Gastroesophageal sphincter (tissue), 4 donors: Measurements from ENCODE around the gene PDE8A. TPM values are rescaled to one million over a fixed set of nuclear protein-coding genes. Genes with fewer than 3 reads are reported as not detected.
A peak's percentile ranks its signal among the peaks of the same experiment; 100 is the strongest.

Experiments used
- ATAC-seq: fragments of 150-250 bp; one replicate; pipeline ENCODE4 v1.9.1; 2016; ENCODE audit warnings: mild to moderate bottlenecking, moderate library complexity
- H3K27ac ChIP-seq, 4 donors: fragments of 200-600 bp; sonication (generic) in 3 of 4; 1 replicate in 3 of 4; 2 replicates in 1 of 4; pipeline ENCODE4 v1.5.1; 2016 to 2019
- H3K27me3 ChIP-seq: fragments of 200-600 bp; sonication (generic); one replicate; pipeline ENCODE4 v1.5.1; 2019
- H3K36me3 ChIP-seq, 2 donors: fragments of 200-600 bp; sonication (generic); one replicate each; pipeline ENCODE4 v1.5.1; 2019; ENCODE audit warnings: control low read depth in 1 of 2
- H3K4me1 ChIP-seq, 3 donors: fragments of 200-600 bp; sonication (generic); 1 replicate in 2 of 3; 2 replicates in 1 of 3; pipeline ENCODE4 v1.5.1; 2016 to 2019; ENCODE audit warnings: control low read depth in 2 of 3
- H3K4me3 ChIP-seq, 2 donors: fragments of 200-600 bp; sonication (generic); one replicate each; pipeline ENCODE4 v1.5.1; 2019; ENCODE audit warnings: mild to moderate bottlenecking in 1 of 2, moderate library complexity in 1 of 2
- H3K9me3 ChIP-seq, 3 donors: fragments of 200-600 bp; sonication (generic); one replicate each; pipeline ENCODE4 v1.5.1; 2017 to 2019; ENCODE audit warnings: control low read depth in 2 of 3
- CTCF ChIP-seq, 4 experiments: fragments of 200-600 bp in 2 of 4; fragments of 450-650 bp in 2 of 4; sonication (generic) in 1 of 4; IDR thresholded peaks; one replicate each; pipeline ENCODE4 v1.5.1; 2017 to 2019; ENCODE audit warnings: antibody characterized with exemption in 4 of 4, mild to moderate bottlenecking in 2 of 4, moderate library complexity in 2 of 4
- EP300 ChIP-seq: sonication (generic); formaldehyde crosslinking; IDR thresholded peaks from one replicate; pipeline ENCODE4 v1.6.1; 2017; ENCODE audit warnings: antibody characterized with exemption, mild to moderate bottlenecking
- POLR2A ChIP-seq, 2 donors: fragments of 450-650 bp; IDR thresholded peaks; one replicate each; pipeline ENCODE4 v1.6.1; 2017; ENCODE audit warnings: antibody characterized with exemption in 2 of 2, mild to moderate bottlenecking in 2 of 2, moderate library complexity in 1 of 2
- POLR2AphosphoS5 ChIP-seq: sonication (generic); formaldehyde crosslinking; IDR thresholded peaks from one replicate; pipeline ENCODE4 v1.6.1; 2017; ENCODE audit warnings: antibody characterized with exemption
- WGBS, 2 donors: methylation state at CpG; one replicate each; pipeline ENCODE4 v1.1.5; 2018; ENCODE audit warnings: low coverage in 1 of 2; 5-methylcytosine and 5-hydroxymethylcytosine counted together
- total RNA-seq, 4 donors: library from RNA; depleted of rRNA; stranded (reverse); fragments of >200 nt; gene quantifications; one replicate each; pipeline ENCODE4 v1.1.0, GENCODE V29; 2016

PDE8A gene
- total RNA-seq, 4 donors from 2014 or later = 34.6 to 73.2 (median 56.2) TPM

DNA sequence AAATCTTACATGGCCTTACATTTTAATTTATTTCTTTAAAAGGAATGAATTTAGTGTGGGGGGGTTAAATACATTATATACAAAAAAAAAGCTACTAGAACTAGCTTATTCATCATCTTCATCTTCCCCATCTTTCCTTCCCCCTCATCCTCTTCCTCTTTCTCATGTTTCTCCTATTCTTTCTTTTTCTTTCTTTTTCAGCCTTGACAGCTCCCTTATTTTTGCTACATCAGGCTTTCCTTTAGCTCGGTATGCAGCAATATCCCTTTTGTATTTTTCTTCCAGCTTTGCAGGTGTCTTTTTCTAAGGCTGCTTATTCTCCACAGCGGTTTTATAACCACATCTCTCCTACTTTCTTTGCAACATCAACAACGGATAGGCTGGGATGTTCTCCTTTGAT is 41.3 kb upstream of the PDE8A start:
- 50 to 74% methylated on average over 1 to 3 of the region's 3 CpGs for WGBS, 2 donors
- H3K9me3 ChIP-seq = no peaks in the 10 kb centered on the region
- H3K36me3 ChIP-seq = no peaks in the 10 kb centered on the region
- TF ChIP-seq CTCF (IDR thresholded peaks at IDR 0.05) (no peak), POLR2A (IDR thresholded peaks at IDR 0.05) (no peak), POLR2AphosphoS5 (no peak), EP300 (no peak)
- H3K4me3 ChIP-seq = no peak overlapping the region
- H3K27ac ChIP-seq = no peak overlapping the region
- H3K4me1 ChIP-seq = no peaks in the 10 kb centered on the region
- no peak for ATAC-seq
- no peaks in the 10 kb centered on the region for H3K27me3 ChIP-seq

GRCh38 chr15:84942456-84942855 is 39.2 kb upstream of the PDE8A start:
- ATAC-seq = no peak
- Histone ChIP-seq H3K36me3 (no peaks in the 10 kb centered on the region), H3K4me3 (no peak overlapping the region), H3K27ac (no peak overlapping the region), H3K4me1 (peaks cover 0 to 7% (median 0%) of the 10 kb centered on the region in 3 donors), H3K27me3 (no peaks in the 10 kb centered on the region), H3K9me3 (no peaks in the 10 kb centered on the region)
- no peak for TF ChIP-seq EP300
- TF ChIP-seq POLR2A (IDR thresholded peaks at IDR 0.05) = no peak
- no peak for TF ChIP-seq POLR2AphosphoS5
- TF ChIP-seq CTCF (IDR thresholded peaks at IDR 0.05) = no peak
- WGBS, 2 donors = no CpG with 5 or more reads among the region's 2 CpGs

- Histone ChIP-seq H3K27me3 (no peaks in the 10 kb centered on the region), H3K4me3 (no peak overlapping the region), H3K27ac (peak overlapping the region in 1 of 4 donors; percentile 22), H3K36me3 (no peaks in the 10 kb centered on the region), H3K9me3 (no peaks in the 10 kb centered on the region), H3K4me1 (peaks cover 0 to 13% (median 2%) of the 10 kb centered on the region in 3 donors)
- 95% methylated on average over 4 of the region's 10 CpGs; no CpG with 5 or more reads in 1 of the 2 donors for WGBS, 2 donors
- ATAC-seq = no peak
- TF ChIP-seq POLR2AphosphoS5 (no peak), EP300 (no peak), POLR2A (IDR thresholded peaks at IDR 0.05) (no peak), CTCF (IDR thresholded peaks at IDR 0.05) (no peak)
Observed at GRCh38 chr15:84944311-84944710, 37.3 kb upstream of the PDE8A start.

- H3K4me3 ChIP-seq = no peak overlapping the region
- H3K27me3 ChIP-seq = no peaks in the 10 kb centered on the region
- peak overlapping the region in 1 of 4 donors; percentile 22 for H3K27ac ChIP-seq
- no peaks in the 10 kb centered on the region for H3K9me3 ChIP-seq
- no peak for ATAC-seq
- peaks cover 0 to 13% (median 2%) of the 10 kb centered on the region in 3 donors for H3K4me1 ChIP-seq
- no peak for TF ChIP-seq CTCF (IDR thresholded peaks at IDR 0.05)
- 86 to 89% methylated on average over 1 to 10 of the region's 11 CpGs for WGBS, 2 donors
- H3K36me3 ChIP-seq = no peaks in the 10 kb centered on the region
Observed at GRCh38 chr15:84944861-84945260, 36.8 kb upstream of the PDE8A start.

DNA sequence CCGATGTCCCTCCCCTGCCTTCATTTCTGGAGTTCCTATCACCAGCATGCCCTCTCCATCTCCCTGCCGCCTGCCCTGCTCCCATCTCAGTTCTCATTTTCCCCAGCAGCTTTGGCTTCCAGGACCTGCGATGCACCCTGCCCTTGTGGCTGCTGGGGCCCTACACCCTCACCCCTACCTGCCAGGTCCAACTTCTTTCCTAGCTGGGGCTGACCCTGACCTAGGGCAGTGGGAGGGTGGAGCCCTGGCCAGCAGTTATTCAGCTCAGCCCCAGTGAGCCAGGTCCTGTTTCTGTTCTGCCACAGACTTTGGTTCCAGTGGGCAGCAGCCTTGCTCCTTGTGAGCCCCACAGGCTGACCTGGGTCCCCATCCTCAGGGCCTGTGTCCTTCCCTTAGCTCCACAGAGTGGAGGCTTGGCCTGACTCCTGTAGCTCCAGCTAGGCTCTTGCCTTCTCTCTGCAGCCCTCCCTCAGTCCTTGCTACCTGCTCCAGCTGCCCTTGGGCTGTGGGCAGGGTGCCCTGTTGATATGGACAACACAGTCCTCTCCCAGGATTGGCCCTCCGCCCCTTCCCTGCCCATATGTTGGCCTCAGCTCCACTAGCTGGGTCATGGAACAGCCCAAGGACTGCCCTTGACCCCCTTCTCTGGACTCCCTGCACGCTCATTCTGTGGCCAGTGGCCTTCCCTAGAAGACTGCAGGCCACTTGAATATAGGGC is 34.7 kb upstream of the PDE8A start:
- H3K27me3 ChIP-seq = no peaks in the 10 kb centered on the region
- no peaks in the 10 kb centered on the region for H3K9me3 ChIP-seq
- no peak overlapping the region for H3K4me3 ChIP-seq
- TF ChIP-seq POLR2A (IDR thresholded peaks at IDR 0.05) (no peak), POLR2AphosphoS5 (no peak), EP300 (no peak), CTCF (IDR thresholded peaks at IDR 0.05) (no peak)
- peaks cover 0 to 13% (median 2%) of the 10 kb centered on the region in 3 donors for H3K4me1 ChIP-seq
- WGBS, 2 donors = 83 to 96% methylated on average over 4 to 5 of the region's 5 CpGs
- H3K36me3 ChIP-seq = no peaks in the 10 kb centered on the region
- peak overlapping the region in 2 of 4 donors; percentile 39 to 60 for H3K27ac ChIP-seq
- no peak for ATAC-seq
